ENCODE results near the gene HIKESHI.

GRCh38 chr11:86277741-86278140 lies 24.3 kb upstream of the HIKESHI start:
- no peak for TF ChIP-seq CTCF (conservative IDR thresholded peaks at IDR 0.05)
- TF ChIP-seq ZFX (IDR thresholded peaks at IDR 0.05): no peak
